ENCODE results near the gene RAF1.

DNA sequence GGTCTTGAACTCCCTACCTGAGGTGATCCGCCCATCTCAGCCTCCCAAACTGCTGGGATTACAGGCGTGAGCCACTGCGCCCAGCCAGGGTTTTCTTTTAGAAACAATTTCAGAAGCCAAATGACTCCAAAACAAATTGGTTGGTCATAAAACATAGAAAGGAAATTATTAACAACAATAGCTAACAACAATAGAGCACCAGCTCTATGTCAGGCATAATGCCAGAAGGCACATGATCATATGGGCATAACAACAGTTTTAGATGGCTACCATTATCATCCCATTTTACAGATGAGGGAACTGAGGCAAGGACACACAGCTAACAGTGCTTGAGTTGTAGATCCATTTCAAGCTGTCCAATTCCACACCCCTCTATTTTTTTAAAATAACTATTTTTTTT lies 22.2 kb upstream of the RAF1 start:
- TF ChIP-seq CTCF (IDR thresholded peaks at IDR 0.05 in 4 of 5, conservative IDR thresholded peaks at IDR 0.05 in 1 of 5) (no peak), POLR2A (IDR thresholded peaks at IDR 0.05) (no peak)
